RWPE2 (cell line): Measurements from ENCODE around the gene TRPM8.

Experiments
- ATAC-seq: fragments of 200-7000 bp; cut with Tn5 transposase; 3 replicates; pipeline ENCODE4 v1.9.1; 2021; ENCODE audit warnings: low read depth
- DNase-seq: peaks from one replicate; pipeline ENCODE4 v3.0.0-alpha.2; 2020; ENCODE audit warnings: low spot score
- H3K27ac ChIP-seq: fragments of 450-650 bp; 2 replicates; pipeline ENCODE4 v1.5.1; 2017; ENCODE audit warnings: mild to moderate bottlenecking; ENCODE audit not compliant: poor library complexity, severe bottlenecking
- H3K27me3 ChIP-seq: fragments of 250-450 bp; sonication (Bioruptor Pico); 2 replicates; pipeline ENCODE4 v1.5.1; 2021; ENCODE audit warnings: mild to moderate bottlenecking, moderate library complexity; ENCODE audit not compliant: insufficient read depth, poor library complexity, severe bottlenecking
- H3K36me3 ChIP-seq: fragments of 250-450 bp; sonication (Bioruptor Pico); 2 replicates; pipeline ENCODE4 v1.5.1; 2020; ENCODE audit warnings: low read depth, mild to moderate bottlenecking, moderate library complexity
- H3K4me1 ChIP-seq: fragments of 250-450 bp; sonication (Bioruptor Pico); 2 replicates; pipeline ENCODE4 v1.5.1; 2021; ENCODE audit warnings: mild to moderate bottlenecking, moderate library complexity; ENCODE audit not compliant: insufficient read depth, poor library complexity, severe bottlenecking
- H3K4me3 ChIP-seq: fragments of 250-450 bp; sonication (Bioruptor Pico); 2 replicates; pipeline ENCODE4 v1.5.1; 2021; ENCODE audit warnings: mild to moderate bottlenecking, moderate library complexity; ENCODE audit not compliant: severe bottlenecking
- H3K9me3 ChIP-seq: fragments of 250-450 bp; sonication (Bioruptor Pico); 2 replicates; pipeline ENCODE4 v1.5.1; 2021; ENCODE audit warnings: mild to moderate bottlenecking, moderate library complexity; ENCODE audit not compliant: severe bottlenecking
- CTCF ChIP-seq: fragments of 450-650 bp; IDR thresholded peaks from one replicate; pipeline ENCODE4 v1.5.1; 2017; ENCODE audit warnings: mild to moderate bottlenecking, moderate library complexity; ENCODE audit not compliant: poor library complexity, severe bottlenecking

The TRPM8 gene

DNA sequence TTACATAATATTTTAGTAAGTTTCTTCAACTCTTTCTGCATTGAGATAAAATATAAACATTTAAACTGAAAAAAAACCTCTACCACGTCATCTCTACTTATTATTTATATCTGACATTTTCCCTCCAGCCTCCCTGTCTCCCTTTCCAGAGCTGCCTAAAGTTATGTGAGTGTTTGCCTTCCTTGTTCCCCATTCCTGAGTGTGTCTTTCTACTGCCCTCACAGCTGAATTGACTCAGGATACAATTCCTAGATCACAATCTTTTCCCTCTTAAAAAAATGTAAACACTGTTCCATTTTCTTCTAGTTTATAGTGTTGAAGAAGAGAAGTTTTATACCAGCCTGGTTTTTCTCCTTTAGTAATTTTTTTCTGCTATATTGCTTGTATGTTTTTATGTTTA lies 5.3 kb downstream of the TRPM8 start:
- no peak for ATAC-seq

DNA sequence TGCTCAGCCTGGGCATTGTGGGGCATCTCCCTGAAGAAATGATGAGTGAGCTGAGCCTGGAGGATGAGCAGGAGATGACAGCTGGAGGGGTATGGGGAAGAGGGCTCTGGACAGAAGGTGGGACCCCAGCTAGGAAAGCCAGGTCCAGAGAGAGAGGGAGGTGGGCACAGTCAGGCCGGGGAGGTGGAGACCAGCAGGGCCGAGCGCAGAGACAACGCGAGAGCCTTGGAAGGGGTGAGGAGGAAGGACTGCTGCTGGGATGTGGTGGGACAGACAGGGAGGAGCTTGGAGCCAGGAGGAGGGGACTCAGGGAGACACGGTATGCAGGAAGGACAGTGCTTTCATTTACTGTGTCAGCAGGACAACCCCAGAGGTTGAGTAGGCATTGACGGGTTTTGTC lies 8.2 kb downstream of the TRPM8 start:
- no peaks in the 10 kb centered on the region for H3K4me1 ChIP-seq
- no peaks in the 10 kb centered on the region for H3K36me3 ChIP-seq
- DNase-seq (no peak), ATAC-seq (no peak)
- no peak overlapping the region for H3K27ac ChIP-seq
- H3K9me3 ChIP-seq: no peaks in the 10 kb centered on the region
- no peaks in the 10 kb centered on the region for H3K27me3 ChIP-seq
- H3K4me3 ChIP-seq: no peak overlapping the region
- no peak for TF ChIP-seq CTCF

More for the DNA sequence above, 5.3 kb downstream of the TRPM8 start:
- Histone ChIP-seq H3K4me1 (no peaks in the 10 kb centered on the region), H3K27me3 (no peaks in the 10 kb centered on the region), H3K36me3 (no peaks in the 10 kb centered on the region), H3K4me3 (no peak overlapping the region), H3K27ac (no peak overlapping the region), H3K9me3 (no peaks in the 10 kb centered on the region)
- DNase-seq: no peak
- no peak for TF ChIP-seq CTCF

DNA sequence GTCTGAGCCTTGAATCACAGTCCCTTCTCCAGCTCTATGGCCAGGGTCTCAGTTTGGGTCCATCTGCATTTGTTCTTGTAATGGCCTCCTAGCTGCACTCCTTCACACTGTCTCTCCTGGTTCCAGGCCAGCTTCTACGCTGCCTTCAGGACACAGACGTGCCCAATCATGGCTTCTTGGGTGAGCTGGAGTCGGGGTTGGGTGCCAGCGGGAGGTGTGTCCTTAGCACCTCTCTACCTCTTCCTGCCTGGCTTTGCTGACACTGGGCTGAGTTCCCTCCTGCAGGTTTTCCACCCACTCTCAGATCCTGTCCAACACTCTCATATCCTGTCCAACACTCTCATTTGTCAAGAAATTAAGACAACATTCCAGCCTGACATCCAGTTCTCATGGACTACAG lies 9.6 kb downstream of the TRPM8 start:
- DNase-seq (no peak), ATAC-seq (peak; percentile 84)
- H3K36me3 ChIP-seq: no peaks in the 10 kb centered on the region
- H3K4me1 ChIP-seq: no peaks in the 10 kb centered on the region
- TF ChIP-seq CTCF: no peak
- no peaks in the 10 kb centered on the region for H3K27me3 ChIP-seq
- H3K4me3 ChIP-seq: no peak overlapping the region
- no peak overlapping the region for H3K27ac ChIP-seq
- no peaks in the 10 kb centered on the region for H3K9me3 ChIP-seq

- H3K27ac ChIP-seq: no peak overlapping the region
- no peak overlapping the region for H3K4me3 ChIP-seq
- no peaks in the 10 kb centered on the region for H3K36me3 ChIP-seq
- DNase-seq: no peak
- H3K9me3 ChIP-seq: no peaks in the 10 kb centered on the region
- no peaks in the 10 kb centered on the region for H3K27me3 ChIP-seq
- TF ChIP-seq CTCF: peak; percentile 71
- no peak for ATAC-seq
- H3K4me1 ChIP-seq: no peaks in the 10 kb centered on the region
These were observed 11.6 kb downstream of the TRPM8 start for GRCh38 chr2:233928594-233929351.

DNA sequence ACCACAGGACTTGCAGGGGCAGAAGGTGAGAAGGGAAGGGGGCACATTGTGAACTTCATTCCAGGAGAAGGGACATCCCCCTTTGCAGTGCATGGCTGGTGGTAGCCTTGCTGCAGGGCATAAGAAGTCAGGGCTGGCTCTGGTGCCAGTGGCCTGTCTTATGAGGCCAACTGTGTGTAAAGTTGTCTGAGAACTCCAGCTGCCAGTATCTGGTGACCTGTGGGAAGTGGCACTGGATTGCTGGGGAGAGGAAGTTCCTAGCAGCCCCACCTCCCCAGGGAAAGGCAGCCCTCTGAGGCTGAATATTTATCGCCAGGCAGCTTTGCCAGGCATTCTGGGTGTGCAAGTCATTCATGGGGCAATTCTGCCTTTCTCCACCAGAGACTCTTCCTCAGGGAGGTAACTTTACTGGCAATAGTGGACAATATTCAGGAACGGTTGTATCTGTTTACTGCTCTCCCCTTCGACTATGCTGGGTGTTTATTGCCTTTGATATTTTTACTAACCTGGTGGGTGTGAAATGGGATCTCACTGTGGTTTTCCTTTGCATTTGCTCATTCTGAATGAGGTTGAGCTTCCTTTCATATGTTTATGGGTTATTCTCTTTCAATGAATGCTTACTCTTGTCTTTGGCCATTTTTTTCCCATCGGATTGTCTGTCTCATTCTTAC lies 12.3 kb downstream of the TRPM8 start:
- H3K9me3 ChIP-seq: no peaks in the 10 kb centered on the region
- H3K27me3 ChIP-seq: no peaks in the 10 kb centered on the region
- no peaks in the 10 kb centered on the region for H3K4me1 ChIP-seq
- no peak overlapping the region for H3K4me3 ChIP-seq
- no peak for DNase-seq
- H3K27ac ChIP-seq: no peak overlapping the region
- TF ChIP-seq CTCF: no peak
- no peaks in the 10 kb centered on the region for H3K36me3 ChIP-seq
- no peak for ATAC-seq
